Progenitor cell of endocrine pancreas (in vitro differentiated cells): ENCODE data around the gene SLC45A1. TPM values are rescaled to one million over a fixed set of nuclear protein-coding genes. Genes with fewer than 3 reads are reported as not detected.
A peak's percentile ranks its signal among the peaks of the same experiment; 100 is the strongest.

ENCODE experiments used
- DNase-seq: peaks from one replicate; pipeline ENCODE4 v3.0.0; 2021; ENCODE audit warnings: low spot score; ENCODE audit not compliant: unreplicated experiment
- H3K27ac Mint-ChIP-seq: 2 replicates; pipeline ENCODE4 v1.8.0; 2021; ENCODE audit warnings: mild to moderate bottlenecking, moderate library complexity, mixed read lengths
- H3K27me3 Mint-ChIP-seq: 2 replicates; pipeline ENCODE4 v1.8.0; 2021; ENCODE audit warnings: mixed read lengths
- H3K36me3 Mint-ChIP-seq: 2 replicates; pipeline ENCODE4 v1.8.0; 2022; ENCODE audit warnings: mixed read lengths; ENCODE audit not compliant: insufficient read depth
- H3K4me1 Mint-ChIP-seq: 2 replicates; pipeline ENCODE4 v1.8.0; 2021; ENCODE audit warnings: low read depth, mixed read lengths
- H3K4me3 Mint-ChIP-seq: 2 replicates; pipeline ENCODE4 v1.8.0; 2021; ENCODE audit warnings: low read depth, mild to moderate bottlenecking, moderate library complexity, mixed read lengths
- H3K9me3 Mint-ChIP-seq: 2 replicates; pipeline ENCODE4 v1.8.0; 2021; ENCODE audit warnings: low read depth, mixed read lengths
- total RNA-seq: library from RNA; stranded (reverse); gene quantifications from 2 replicates; pipeline ENCODE4 v1.2.1, GENCODE V29; 2021
- TF ChIP-seq, protein P1 (sequence below): fragments of 200-600 bp; sonication (generic); IDR thresholded peaks from one replicate; pipeline ENCODE4 v1.5.0; 2021; ENCODE audit warnings: antibody characterized with exemption, mild to moderate bottlenecking; ENCODE audit not compliant: unreplicated experiment

The SLC45A1 gene
- total RNA-seq, 1 donor from 2014 or later, result 0.86 TPM

DNA sequence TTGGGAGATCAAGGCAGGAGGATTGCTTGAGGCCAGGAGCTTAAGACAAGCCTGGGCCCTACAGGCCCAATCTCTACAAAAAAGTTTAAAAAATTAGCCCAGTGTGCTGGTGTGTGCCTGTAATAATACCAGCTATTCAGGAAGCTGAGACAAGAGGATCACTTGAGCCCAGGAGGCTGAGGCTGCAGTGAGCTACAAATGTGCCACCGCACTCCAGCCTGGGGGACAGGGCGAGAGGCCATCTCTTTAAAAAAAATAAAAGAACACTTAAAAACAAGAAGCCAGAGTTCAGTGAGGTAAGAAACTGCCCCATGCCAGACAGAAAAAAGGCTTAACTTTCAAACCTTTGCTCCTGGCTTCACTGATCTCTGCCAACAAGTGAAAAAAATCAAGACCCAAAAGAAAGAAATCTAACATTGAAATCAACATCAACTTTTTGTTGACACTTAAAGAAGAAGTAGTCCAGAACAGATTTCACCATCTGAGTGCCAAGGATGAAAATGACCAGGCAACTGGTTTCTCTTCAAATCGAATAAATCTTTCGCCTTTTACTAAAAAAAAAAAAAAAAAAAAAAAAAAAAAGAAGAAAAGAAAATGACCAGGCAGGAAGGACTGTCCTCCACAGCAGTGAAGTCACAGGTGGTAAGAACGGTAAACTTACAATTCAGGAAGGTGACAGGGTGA lies 51.2 kb downstream of the SLC45A1 start:
- Mint-ChIP-seq H3K27me3 (no peaks in the 10 kb centered on the region), H3K27ac (peak overlapping the region; percentile 94), H3K4me3 (no peak overlapping the region), H3K4me1 (peaks cover 71% of the 10 kb centered on the region), H3K36me3 (peaks cover 12% of the 10 kb centered on the region), H3K9me3 (no peaks in the 10 kb centered on the region)
- TF ChIP-seq, protein P1, sequence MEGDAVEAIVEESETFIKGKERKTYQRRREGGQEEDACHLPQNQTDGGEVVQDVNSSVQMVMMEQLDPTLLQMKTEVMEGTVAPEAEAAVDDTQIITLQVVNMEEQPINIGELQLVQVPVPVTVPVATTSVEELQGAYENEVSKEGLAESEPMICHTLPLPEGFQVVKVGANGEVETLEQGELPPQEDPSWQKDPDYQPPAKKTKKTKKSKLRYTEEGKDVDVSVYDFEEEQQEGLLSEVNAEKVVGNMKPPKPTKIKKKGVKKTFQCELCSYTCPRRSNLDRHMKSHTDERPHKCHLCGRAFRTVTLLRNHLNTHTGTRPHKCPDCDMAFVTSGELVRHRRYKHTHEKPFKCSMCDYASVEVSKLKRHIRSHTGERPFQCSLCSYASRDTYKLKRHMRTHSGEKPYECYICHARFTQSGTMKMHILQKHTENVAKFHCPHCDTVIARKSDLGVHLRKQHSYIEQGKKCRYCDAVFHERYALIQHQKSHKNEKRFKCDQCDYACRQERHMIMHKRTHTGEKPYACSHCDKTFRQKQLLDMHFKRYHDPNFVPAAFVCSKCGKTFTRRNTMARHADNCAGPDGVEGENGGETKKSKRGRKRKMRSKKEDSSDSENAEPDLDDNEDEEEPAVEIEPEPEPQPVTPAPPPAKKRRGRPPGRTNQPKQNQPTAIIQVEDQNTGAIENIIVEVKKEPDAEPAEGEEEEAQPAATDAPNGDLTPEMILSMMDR, result no peak
- DNase-seq, result no peak

GRCh38 chr1:8370046-8370881 lies 52.4 kb downstream of the SLC45A1 start:
- TF ChIP-seq, protein P1, result no peak
- Mint-ChIP-seq H3K36me3 (peaks cover 9% of the 10 kb centered on the region), H3K27me3 (no peaks in the 10 kb centered on the region), H3K27ac (peak overlapping the region; percentile 94), H3K9me3 (no peaks in the 10 kb centered on the region), H3K4me3 (peak overlapping the region; percentile 30), H3K4me1 (peaks cover 77% of the 10 kb centered on the region)
- no peak for DNase-seq

- Mint-ChIP-seq H3K27ac (peak overlapping the region; percentile 94), H3K4me3 (no peak overlapping the region), H3K4me1 (peaks cover 78% of the 10 kb centered on the region), H3K36me3 (peaks cover 3% of the 10 kb centered on the region), H3K9me3 (no peaks in the 10 kb centered on the region), H3K27me3 (no peaks in the 10 kb centered on the region)
- TF ChIP-seq, protein P1, result no peak
- DNase-seq, result no peak
Measured at GRCh38 chr1:8370905-8371315, 53.0 kb downstream of the SLC45A1 start.

DNA sequence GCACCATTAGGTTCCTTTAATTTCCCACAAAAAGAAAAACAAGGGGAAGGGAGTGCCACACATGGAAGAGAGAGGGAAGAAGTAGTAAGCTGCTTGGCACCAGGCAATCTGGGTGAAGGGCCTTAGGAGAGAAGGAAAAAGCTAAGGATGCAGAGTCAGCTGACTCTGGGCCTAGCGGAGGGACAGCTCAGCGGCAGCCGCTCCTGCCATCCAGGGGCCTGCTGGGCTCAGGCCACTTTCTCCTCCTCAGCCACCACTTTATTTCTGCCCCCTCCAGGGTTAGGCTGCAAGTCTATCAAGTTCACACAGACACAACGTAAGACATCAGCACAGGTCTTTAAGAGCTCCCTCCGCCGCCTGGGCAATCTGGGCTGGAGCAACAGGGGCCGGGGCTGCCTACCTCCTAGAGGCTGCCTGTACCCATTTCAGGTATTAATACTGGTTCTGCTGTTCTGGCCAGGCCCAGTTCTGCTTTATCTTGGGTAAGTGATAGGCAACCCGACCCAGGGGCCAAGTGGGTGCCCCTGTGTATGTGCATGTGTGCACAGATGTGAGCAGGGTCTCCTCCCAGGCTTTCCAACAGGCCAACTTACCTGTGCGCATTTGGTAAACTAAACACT lies 53.6 kb downstream of the SLC45A1 start:
- peak overlapping the region; percentile 94 for H3K27ac Mint-ChIP-seq
- no peaks in the 10 kb centered on the region for H3K9me3 Mint-ChIP-seq
- TF ChIP-seq, protein P1, result no peak
- DNase-seq, result no peak
- H3K27me3 Mint-ChIP-seq, result no peaks in the 10 kb centered on the region
- peaks cover 77% of the 10 kb centered on the region for H3K4me1 Mint-ChIP-seq
- H3K4me3 Mint-ChIP-seq, result no peak overlapping the region
- H3K36me3 Mint-ChIP-seq, result peaks cover 1% of the 10 kb centered on the region

DNA sequence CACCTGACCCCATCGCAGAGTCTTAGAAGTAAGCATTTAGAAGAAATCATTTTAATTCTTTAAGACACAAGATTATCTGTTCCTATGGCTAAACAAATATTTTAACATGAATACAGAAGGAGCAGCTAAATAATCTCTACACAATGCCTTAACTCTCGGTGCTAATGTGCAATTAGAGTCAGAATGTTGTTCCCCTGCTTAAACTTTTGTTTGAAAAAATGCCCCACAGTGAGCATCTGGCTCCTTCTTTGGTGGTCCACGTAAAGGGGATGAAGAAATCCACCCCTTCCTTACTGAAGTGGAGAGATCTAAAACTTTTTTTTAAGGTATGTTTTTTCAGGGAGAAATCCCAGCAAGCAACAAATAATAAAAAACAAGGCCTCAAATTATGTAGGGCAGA lies 55.2 kb downstream of the SLC45A1 start:
- no peaks in the 10 kb centered on the region for H3K27me3 Mint-ChIP-seq
- peak overlapping the region; percentile 90 for H3K27ac Mint-ChIP-seq
- peaks cover 4% of the 10 kb centered on the region for H3K36me3 Mint-ChIP-seq
- peaks cover 69% of the 10 kb centered on the region for H3K4me1 Mint-ChIP-seq
- no peak overlapping the region for H3K4me3 Mint-ChIP-seq
- DNase-seq, result no peak
- H3K9me3 Mint-ChIP-seq, result no peaks in the 10 kb centered on the region
- TF ChIP-seq, protein P1, result no peak
